ENCODE measurements around the gene SAFB.

GRCh38 chr19:5706876-5707573 is 84.1 kb downstream of the SAFB start:
- TF ChIP-seq CTCF (IDR thresholded peaks at IDR 0.05) (no peak), POLR2A (IDR thresholded peaks at IDR 0.05) (no peak)

Measured in esophagus squamous epithelium (tissue), 4 donors.